Astrocyte of the spinal cord (primary cell): ENCODE results near the gene UQCC2.

Source experiments
- DNase-seq: peaks from one replicate; pipeline ENCODE4 v3.0.0; 2011; ENCODE audit warnings: low read depth, low spot score
- H3K4me3 ChIP-seq: 2 replicates; pipeline ENCODE4 v1.5.1; 2011; ENCODE audit warnings: low read depth, mild to moderate bottlenecking, low read length, moderate library complexity
- in situ Hi-C: cut with HindIII; loops from 2 replicates; pipeline ENCODE4 v1.10.0; 2017; ENCODE audit warnings: low sequenced_read_pairs
- TF ChIP-seq, protein P1 (sequence below): IDR thresholded peaks from 2 replicates; pipeline ENCODE4 v1.5.1; 2012; ENCODE audit warnings: low read depth, mild to moderate bottlenecking, low read length, inconsistent platforms

The UQCC2 gene

DNA sequence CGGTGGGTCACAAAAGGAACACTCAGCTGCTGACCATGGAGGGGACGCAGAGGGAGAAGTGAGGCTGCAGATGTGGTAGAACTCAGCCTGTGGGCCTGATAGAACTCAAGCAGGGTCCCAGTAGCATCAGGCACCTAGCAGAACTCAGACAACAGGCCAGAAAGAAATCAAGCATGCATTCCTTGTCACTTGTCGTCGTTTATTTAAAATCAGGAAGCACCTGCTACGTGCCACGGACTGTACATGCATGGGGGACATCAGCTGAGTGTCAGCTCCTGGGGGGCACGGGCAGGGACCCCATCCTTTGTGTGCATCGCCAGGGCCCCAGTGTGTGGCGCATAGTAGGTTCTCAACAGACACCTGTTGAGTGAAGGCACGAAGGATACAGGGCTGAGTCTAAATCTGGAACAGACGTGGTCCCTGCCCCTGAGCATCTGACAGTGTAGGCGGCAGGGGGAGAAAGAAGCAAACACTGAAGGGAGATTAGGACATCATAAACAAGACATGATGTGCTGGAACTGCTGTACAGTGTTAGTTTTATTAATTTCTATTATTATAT is 32.5 kb downstream of the UQCC2 start:
- no peak for DNase-seq
- TF ChIP-seq, protein P1, sequence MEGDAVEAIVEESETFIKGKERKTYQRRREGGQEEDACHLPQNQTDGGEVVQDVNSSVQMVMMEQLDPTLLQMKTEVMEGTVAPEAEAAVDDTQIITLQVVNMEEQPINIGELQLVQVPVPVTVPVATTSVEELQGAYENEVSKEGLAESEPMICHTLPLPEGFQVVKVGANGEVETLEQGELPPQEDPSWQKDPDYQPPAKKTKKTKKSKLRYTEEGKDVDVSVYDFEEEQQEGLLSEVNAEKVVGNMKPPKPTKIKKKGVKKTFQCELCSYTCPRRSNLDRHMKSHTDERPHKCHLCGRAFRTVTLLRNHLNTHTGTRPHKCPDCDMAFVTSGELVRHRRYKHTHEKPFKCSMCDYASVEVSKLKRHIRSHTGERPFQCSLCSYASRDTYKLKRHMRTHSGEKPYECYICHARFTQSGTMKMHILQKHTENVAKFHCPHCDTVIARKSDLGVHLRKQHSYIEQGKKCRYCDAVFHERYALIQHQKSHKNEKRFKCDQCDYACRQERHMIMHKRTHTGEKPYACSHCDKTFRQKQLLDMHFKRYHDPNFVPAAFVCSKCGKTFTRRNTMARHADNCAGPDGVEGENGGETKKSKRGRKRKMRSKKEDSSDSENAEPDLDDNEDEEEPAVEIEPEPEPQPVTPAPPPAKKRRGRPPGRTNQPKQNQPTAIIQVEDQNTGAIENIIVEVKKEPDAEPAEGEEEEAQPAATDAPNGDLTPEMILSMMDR, result no peak
- H3K4me3 ChIP-seq, result no peak overlapping the region
- in situ Hi-C loops, result no loop called here

DNA sequence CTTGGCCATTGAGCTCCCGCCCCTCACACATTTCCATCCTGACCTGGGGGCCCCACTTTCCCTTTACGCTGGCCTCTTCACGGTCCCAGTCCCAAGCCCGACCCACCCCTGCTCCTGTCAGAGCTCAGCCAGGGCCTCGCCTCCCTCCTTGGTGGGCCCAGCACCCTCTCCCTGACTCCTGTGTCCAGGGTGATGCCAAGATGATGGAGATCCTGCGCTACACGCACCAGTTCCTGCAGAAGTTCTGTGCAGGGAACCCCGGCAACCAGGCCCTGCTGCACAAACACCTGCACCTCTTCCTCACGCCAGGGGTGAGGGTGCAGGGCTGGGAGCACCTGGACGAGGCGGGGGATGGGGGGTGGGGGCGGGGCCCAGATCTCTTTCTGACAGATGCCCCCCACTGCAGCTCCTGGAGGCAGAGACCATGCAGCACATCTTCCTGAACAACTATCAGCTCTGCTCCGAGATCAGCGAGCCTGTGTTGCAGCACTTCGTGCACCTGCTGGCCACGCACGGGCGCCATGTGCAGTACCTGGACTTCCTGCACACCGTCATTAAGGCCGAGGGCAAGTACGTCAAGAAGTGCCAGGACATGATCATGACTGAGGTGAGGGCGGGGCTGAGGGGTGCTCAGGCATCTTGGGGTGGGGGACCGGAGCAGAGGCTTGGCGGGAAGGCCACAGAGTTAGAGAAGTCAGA is 33.1 kb downstream of the UQCC2 start:
- H3K4me3 ChIP-seq, result no peak overlapping the region
- TF ChIP-seq, protein P1, result no peak
- DNase-seq, result no peak
- in situ Hi-C loops, result no loop called here

DNA sequence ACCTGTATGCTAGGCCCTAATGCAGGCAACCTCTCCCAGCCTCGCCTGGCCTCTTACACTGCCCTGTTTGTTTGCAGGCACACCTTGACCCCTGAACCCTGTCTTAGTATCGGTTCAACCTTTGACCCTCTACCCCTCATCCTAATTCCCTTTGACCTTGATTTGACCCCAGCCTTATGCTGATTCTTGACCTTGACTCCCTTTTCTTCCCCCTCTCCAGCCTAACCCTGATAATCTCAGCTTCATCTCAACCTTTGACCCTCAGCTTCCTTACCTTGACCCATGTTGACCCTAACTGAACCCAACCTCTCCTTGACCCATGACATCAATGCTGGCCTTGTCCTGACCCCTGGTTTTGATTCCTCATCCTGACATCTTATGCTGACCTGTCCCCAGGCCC is 33.8 kb downstream of the UQCC2 start:
- DNase-seq, result no peak
- TF ChIP-seq, protein P1, result no peak
- H3K4me3 ChIP-seq, result no peak overlapping the region
- in situ Hi-C loops, result no loop called here

DNA sequence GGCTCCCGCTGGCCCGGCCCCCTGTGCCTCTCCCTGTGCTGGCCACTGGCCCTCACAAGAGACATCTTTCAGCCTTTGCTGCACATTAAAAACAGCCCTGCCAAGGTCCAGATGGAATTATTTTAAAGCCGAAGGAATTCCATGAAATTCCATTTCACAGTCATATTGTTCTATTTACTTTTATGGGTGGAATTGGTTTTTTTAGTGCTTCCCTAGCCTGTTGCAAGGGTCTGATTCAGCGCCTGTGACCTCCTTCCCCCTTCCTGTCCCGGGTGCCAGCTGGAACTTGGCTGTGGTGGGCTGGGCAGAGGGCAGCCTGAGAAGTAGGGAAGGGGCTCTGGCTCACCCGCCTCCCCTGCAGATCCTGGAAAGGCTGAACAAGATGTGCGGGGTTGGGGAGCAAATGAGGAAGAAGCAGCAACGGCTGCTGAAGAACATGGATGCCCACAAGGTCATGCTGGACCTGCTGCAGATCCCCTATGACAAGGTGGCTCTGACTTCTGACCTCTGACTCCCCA is 34.3 kb downstream of the UQCC2 start:
- TF ChIP-seq, protein P1, result no peak
- no peak for DNase-seq
- in situ Hi-C loops, result no loop called here
- H3K4me3 ChIP-seq, result no peak overlapping the region

DNA sequence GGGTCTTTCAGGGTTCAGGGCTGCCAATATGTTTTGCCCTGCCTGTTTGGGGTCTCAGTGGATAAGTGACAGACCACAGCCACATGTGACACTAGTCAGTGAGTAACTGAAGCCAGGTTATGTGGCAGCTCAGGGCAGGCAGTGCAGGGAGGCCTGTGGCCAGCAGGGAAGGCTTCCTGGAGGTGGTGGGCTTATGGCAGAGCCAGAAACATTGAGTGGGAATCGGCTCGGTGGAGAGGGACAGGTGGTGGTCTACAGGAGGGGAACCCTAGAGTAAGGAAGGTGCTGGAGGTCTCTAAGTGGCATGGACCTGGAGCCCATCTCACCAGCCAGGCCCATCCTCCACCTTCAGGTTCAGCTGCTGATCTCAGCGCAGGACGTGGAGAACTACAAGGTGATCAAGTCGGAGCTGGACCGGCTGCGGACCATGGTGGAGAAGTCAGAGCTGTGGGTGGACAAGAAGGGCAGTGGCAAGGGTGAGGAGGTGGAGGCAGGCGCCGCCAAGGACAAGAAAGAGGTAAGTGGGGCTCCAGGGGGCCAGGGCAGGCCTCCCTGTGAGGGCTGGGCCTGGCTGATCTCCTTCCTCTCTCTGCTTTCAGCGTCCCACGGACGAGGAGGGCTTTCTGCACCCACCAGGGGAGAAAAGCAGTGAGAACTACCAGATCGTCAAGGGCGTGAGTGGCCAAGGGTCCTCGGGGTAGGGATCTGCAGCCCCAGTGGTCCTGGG is 34.9 kb downstream of the UQCC2 start:
- H3K4me3 ChIP-seq, result no peak overlapping the region
- in situ Hi-C loops, result no loop called here
- TF ChIP-seq, protein P1, result no peak
- DNase-seq, result no peak

DNA sequence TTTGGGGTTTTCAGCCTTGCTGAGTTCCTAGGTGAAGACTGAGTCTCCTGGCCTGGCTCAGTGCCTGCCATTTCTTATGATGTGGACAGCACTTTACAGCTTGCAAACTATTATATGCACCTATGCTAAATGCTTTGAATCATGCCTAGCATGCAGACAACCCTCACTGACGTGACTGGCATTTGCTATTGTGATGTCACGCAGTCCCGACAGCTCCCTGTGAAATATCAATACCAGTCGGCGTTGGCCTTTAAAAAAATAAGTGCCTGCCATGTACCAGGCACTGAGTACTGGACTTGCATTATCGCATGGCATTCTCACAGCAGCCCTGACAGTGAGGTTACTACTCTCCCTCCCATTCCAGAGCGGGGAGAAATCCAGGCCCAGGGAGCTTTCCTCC is 35.5 kb downstream of the UQCC2 start:
- H3K4me3 ChIP-seq, result no peak overlapping the region
- in situ Hi-C loops, result no loop called here
- no peak for DNase-seq
- TF ChIP-seq, protein P1, result no peak
